Hematopoietic multipotent progenitor cell treated with erythropoietin and hydrocortisone succinate and interleukin-3 and kit ligand, for 17 days (in vitro differentiated cells): ENCODE measurements around the gene OLA1.

Source experiments
- DNase-seq: peaks from one replicate; pipeline ENCODE4 v3.0.0-alpha.2; 2015; ENCODE audit warnings: low spot score

The OLA1 gene

DNA sequence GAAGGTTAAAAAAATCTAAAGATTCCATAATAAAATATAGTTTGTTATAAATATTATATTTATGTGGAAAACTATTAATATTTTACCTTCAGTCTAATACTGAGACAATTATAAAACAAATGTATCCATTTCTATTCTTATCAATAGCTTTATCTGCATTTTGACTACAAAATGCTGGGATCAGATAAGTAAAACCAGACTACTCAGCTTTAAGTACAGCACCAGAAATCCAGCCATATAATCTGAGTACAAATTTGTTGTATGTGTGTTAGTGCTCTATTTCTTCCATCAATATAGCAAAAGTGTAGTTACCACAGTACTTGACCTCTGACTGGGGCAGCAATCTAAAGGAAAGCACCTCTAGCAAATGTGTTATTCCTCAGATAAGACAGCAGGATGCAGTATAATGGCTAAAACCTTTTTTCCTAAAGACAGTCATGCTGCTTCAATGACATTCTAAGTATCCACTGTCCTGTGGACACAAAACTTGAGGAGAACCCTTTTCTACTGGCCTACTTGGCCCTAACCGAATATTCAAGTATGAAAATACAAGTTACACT lies 68.1 kb downstream of the OLA1 start:
- DNase-seq, result no peak

DNA sequence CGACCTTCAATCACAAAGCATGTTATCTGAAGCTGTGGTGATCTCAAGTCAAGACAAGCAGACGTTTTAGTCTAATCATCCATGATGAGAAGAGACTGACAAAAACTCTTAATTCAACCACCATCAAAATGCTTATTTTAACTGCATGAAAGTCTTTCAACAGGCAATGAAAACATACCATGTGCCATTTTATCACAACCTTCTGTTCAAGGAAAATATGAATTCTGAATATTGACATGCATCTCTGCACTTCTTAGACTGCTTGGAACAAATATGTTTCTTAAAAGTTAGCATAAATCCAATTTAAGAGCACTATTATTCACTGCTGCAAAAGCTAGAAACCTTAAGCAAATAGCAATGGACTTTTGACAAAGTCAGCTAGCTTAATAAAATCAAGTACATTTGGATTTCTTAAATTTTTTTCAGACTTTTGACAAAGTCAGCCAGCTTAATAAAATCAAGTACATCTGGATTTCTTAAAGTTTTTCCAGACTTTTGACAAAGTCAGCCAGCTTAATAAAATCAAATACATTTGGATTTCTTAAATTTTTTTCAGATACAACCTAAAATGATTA lies 70.9 kb downstream of the OLA1 start:
- DNase-seq, result no peak

DNA sequence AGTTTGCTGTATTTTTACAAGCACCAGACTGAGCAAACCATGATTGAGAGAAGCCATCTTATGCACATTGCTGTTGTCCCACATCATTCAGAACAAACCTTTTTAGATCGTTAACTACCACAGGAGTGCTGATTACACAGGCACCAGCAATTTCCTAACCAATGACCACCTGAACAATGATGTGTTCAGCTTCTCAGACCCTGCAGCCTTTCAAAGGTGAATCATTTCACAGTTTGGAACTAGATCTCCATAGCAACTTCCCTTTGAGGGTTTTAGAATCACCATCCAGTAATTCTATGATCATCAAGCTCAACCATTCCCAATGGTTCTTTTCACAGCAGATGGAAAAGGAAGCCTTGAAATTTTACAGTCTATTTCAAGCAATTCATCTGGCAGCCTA lies 71.4 kb downstream of the OLA1 start:
- DNase-seq, result no peak

DNA sequence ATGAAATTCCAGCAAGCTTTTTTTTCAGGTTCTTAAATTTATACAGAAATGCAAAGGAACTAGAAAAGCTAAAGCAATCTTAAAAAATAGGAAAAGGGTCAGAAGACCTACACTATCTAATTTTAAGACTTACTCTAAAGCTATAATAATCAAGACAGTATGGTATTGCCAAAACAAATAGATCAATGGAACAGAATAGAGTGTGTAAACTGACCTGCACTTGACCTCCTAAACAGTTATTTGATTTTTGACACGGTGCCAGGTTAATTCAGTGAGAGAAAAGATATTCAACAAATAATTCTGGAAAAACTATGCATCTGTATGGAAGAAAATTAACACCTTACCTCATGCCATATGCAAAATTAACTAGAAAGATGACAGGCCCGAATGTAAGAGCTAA lies 73.6 kb downstream of the OLA1 start:
- DNase-seq, result no peak

DNA sequence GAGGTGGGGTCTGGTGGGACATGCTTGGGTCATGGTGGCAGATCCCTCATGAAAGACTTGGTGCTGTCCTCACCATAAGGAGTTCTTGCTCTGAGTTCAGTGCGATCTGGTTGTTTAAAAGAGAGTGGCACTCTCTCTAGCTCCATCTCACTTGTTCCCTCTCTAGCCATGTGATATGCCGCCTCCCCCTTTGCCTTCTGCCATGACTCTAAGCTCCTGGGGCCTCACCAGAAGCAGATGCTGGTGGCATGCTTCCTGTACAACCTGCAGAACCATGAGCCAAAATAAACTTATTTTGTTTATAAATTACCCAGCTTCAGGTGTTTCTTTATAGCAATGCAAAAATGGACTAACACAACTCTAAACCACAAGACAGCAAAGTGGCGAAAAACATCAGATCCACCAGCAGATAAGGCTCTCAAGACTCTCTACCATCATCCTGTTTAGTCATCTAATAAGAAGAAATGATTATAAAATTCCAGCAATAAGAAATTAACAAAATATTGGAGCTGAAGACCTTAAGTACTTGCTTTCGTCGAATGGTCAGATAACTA lies 75.5 kb downstream of the OLA1 start:
- DNase-seq, result no peak

DNA sequence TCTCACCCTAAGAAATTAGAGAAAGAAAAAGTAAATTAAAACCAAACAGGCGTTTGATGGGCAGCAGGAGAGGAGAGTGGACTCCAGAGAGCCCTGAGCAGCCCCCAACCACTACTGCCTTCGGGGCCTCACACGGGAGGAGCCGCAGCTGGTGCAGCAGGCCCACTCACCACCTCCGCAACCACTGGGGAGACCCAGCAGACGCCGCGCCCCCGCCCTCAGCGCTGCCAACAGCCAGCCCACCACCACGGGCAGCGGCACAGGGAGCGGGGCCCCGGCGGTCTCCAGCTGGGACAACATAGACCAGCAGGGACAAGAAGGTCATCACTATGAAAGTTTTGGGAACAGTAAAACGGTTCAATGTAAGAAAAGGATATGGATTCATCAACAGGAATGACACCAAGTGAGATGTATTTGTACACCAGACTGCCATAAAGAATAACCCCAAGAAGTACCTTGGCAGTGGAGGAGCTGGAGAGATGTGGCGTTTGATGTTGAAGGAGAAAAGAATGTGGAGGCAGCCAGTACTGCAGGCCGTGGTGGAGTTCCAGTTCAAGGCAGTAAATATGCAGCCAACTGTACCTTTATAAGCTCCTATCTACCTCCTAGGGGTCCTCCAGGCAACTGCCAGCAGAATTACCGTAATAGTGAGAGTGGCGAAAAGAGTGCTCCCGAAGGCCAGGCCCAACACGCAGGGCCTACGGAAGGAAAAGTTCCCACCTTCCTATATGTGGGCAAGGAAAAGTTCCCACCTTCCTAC lies 76.5 kb downstream of the OLA1 start:
- DNase-seq, result no peak

DNA sequence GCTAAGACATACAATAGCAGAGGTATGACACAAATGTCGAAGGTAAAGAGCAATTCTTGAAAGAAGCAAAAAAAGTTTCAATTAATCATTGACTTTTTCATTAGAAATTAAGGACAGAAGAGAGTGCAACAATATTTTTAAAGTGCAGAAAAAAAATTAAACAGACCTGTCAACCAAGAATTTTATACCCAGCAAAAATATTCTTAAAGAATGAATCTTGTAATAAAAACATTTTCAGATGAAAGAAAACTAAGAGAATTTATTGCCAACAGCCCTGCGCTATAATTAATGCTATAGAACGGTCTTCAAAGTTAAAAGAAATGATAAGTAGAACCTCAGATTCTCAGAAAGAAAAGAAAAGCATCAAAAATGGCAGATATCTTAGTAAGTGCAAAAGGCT lies 79.0 kb downstream of the OLA1 start:
- DNase-seq, result no peak

DNA sequence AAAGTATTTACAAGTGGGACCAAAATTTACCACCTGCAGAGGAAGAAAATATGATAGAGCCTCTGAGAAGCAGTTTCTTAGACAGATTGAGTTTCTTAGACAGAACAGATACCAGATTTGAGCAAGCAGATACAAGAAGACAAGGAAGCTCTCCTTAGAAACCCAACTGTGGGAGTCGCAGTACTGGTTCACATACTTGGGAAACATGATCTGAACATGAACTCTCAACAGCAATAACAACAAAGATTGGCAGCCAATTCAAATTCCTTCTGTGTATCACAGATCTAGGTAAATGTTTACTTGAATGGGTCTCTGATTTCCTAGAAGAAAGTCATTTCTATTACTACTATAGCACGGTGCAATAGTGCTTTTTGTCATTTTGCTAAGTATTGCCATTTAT lies 82.1 kb downstream of the OLA1 start:
- no peak for DNase-seq

DNA sequence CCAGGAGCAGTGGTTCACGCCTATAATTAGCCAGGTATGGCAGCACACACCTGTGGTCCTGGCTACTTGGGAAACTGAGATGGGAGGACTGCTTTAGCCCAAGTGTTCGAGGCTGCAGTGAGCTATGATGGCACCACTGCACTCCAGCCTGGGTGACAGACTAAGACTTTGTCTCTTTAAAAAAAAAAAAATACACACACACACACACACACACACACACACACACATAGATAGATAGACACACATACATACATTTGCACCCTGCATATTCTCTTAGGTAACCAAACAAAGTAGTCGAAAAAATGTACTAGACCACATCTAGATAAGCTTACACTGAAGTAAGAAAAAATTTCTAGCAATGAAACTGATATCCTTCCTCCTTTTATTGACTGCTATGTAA lies 86.8 kb downstream of the OLA1 start:
- DNase-seq, result no peak

DNA sequence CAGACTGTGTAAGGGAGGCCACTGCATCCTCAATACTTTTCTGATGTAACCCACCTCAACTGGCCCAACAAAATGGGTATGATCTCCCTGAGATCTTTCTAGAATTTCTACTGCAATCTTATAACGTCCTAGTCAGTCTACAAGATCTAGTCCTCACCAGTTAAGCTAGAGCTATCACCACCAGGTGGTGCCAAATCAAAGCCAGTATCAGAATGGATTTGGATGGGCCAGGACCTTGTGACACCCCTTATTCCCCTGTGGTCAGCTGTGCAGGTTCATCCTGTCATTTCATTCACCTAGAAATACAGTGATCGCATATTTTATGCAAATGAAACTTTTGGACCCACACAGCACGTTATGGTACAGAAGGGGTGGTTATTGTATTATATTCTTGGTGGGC lies 90.3 kb downstream of the OLA1 start:
- peak; percentile 50 for DNase-seq

DNA sequence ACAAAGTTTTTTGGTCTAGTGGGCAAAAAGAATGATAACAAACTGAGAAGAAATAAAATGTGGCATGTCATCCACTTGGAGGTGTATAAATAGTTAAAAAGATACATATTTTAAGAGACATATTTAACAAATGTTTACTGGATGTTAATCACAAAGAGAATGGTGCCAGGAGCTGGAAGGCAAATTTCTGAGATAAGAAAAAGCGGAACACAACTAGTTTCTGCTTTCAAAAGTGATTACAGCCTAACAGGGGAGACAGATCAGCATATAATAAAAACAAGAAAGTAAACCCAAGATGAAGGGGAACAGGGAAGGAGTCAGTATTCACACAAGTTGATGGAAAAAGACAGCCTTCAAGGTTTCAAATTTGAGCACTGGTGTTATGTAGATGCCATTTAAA lies 91.3 kb downstream of the OLA1 start:
- no peak for DNase-seq

DNA sequence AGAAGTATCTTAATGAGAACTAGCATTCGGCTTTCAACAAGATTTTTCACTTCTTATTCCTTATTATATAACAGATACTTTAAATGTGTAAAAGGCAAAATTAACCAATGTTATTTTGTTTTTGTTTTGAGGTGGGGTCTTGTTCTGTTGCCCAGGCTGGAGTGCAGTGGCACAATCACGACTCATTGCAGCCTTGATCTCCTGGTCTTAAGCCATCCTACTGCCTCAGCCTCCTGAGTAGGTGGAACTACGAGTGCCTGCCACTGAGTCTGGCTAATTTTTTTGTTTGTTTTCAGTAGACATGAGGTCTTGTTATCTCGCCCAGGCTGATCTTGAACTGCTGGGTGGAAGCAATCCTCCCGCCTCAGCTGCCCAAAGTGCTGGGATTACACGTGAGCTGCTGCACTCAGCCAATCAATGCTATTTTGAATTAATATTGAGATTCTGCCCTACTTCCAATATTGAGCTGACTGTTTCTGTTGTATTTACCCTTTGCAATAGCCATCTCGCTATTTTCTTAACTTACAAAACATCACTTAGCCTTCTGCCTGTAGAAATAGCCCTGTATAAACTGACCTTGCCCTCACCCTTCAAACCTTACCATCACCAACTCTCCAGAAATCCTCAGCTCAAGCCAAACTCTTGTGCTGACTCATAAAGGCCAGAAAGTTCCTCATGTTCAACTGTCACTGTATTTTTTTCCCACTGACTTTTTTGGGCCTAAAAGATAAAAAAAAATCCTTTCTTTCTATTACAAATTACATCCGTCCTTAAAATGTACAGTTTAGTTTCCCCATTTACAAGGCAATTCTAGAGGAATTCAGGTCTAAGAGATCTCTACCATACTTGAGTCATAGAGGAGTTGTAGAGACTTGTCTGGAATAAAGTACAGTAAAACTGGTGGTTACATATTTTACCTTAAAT lies 94.3 kb downstream of the OLA1 start:
- no peak for DNase-seq

DNA sequence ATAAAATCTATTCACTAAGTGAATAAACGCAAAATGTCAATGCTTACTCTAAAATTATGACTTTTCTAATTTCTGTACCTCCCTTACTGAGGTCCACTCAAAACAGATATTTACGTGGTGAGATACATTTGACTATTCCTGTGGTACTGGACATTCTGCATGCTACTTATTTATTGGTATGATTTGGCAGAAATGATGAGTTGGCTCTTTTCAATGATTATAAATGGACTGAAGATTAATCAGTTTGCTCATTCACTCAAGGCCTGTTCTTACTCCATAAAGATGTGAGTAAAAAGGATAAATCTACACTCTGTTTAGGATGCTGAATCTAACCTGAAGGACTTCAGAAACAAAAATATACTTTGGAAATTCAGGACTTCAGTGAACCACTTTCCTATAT lies 98.8 kb downstream of the OLA1 start:
- DNase-seq, result no peak

DNA sequence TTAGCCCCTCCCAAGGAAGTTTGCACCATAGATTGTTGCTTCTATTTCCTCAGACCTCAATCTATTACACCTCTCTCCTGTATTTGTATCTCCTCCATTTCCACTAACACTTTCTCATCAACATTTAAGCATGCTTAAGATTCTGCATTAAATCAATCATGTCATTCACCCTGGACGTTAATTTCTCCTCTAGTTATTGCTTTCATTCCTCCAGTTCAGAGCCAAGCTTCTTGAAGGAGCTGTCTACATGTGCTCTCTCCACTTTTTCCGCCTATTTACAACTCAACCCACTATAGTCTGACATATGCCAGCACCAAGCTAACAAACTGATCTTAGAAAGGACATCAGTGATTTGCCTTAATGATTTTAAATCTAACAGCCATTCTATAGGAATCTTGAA lies 99.5 kb downstream of the OLA1 start:
- no peak for DNase-seq

DNA sequence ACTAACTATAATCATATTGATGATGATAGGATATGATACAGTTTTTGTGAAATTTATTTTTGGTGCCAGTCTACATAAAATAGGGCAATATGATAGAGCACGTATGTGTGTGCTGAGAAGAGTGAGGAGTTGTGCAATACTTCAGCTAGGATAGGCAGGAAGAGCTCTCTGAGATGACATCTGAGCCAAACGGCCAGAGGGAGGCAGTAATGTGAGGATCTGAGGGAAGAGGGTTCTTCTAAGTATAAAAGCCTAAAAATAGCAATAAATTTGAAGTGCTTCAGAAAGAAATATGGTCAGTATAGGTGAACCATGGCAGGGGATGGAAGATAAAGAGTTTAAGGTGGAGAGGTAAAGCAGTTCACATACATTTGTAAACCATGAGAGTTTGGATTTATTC lies 102.5 kb downstream of the OLA1 start:
- DNase-seq, result no peak

DNA sequence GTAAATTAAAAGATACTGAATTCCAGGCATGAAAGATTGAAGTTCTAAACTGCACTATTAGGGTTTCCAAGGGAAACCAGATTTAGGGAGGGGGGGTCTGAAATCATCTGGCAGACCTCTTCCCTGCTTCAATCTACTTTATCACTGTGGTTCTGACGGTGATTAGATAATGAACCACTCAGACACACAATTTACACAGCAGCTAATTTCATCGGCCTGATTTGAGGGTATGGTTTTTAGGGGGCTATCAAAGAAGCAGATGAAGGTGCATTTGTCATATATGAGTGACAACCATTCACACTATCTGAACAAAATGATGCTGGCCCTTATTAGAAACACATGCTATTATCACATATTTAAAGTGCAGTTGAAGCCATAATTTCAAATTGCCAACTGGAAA lies 106.0 kb downstream of the OLA1 start:
- DNase-seq, result no peak

DNA sequence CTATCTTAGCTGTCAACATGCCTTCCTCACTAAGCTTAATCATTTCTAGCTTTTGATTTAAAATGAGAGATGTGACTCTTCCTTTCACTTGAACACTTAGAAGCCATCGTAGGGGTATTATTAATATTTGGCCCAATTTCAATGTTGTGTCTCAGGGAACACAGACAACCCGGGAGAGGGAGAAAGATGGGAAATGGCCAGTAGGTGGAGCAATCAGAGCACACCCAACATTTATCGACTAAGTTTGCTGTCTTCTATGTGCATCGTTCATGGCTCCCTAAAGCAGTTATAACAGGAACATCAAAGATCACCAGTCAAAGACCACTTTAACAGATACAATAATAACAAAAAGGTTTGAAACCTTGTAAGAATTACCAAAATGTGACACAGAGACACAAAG lies 110.2 kb downstream of the OLA1 start:
- DNase-seq, result peak; percentile 34

DNA sequence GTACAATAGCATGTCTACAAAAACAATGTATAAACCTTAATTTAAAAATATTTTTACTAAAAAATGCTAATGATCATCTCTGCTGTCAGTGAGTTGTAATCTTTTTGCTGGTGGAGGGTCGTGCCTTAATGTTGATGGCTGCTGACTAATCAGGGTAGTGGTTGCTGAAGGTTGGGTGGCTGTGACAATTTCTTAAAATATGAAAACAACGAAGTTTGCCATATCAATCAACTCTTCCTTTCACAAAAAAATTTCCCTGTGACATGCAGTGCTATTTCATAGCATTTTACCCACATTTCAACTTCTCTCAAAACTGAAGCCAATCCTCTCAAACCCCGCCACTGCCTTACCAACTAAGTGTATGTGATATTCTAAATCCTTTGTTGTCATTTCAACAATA lies 112.4 kb downstream of the OLA1 start:
- DNase-seq, result no peak

DNA sequence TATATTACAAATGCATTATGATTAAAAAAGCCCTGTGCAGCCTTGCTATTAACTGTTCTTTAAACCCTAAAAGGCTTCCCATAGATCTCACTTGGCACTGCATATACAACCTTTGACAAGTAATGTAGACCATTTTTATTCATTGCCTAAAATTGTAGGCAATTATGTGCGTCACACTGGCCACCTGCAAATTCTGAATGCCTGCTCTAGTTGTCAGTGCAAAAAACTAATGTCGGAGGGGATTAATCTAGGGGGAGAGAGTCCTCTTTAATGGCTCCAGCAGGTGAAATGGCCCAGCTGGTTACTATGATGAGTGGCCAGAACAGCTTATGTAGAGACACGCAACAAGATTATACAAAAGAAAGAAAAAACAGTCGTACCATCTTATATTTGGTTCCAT lies 123.2 kb downstream of the OLA1 start:
- no peak for DNase-seq

DNA sequence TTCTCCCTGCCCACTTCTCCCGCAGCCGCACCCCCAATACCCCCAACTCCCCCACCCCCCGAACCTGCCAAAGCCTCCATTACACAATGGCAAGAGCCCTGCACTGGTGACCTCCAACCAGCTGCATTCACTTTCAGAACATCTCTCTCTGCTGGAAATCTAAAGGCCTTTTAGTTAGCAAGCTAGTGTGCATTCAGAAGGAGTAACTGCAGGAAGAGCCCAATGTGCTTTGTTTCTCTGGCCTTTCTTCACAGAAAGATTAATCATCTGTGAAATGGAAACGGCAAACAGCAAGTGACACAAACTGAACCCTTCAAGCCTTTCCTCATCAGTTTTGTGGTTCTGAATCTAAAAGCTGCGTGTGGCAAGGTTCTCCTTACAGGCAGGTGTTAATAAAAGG lies 124.2 kb downstream of the OLA1 start:
- DNase-seq, result no peak

DNA sequence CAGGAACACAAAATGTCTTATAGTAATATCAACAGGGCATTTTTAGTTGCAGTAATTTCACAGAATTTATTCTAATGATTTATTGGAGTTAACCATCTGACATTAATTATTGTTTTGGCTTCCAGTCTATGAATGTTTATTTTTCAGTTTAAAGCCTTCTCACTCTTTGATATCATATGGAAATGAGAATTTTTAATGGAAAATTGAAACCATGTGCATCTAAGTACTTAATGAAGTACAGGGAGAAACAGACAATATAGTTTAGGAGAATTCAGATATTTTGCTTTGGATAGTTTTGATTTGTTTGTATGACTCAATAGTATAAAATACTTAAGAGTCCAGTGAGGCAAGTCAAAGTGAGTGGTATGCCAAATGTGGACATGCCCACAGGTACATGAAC lies 126.1 kb downstream of the OLA1 start:
- DNase-seq, result no peak

DNA sequence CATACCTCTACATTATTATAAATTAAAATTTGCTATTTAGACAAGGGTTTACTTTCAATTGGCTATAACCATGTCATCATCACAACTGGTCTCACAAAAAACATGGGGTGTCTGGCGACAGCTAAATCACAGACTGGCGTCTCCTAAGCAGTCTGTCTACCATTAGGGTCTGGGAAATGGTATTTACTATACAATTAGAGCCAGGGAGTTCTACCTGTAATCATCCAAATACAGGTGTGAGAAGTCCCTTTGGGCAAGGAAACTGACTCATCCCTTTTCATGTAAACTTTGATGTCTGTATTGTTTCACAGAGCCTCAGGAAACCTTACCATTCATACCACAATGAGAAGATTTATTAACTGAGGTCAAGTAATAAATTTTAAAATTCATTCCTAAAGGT lies 126.7 kb downstream of the OLA1 start:
- no peak for DNase-seq

DNA sequence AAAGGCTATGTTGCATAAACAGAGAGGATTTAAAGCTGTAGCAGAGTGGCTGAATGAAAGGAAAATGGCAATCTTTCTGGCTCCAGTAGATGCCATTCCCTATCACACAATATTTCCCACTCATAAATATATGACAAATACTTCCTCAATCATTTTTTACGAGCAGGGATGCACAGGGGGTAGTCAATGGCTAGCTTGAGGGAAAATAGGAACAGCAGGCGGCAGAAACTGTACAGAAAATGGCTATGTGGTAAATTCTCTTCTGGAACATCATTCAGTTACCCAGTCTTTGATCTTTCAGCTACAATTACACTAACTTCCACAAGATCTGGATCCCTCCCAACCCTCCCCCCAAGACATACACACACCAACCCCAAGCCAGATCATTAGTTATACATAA lies 127.2 kb downstream of the OLA1 start:
- no peak for DNase-seq
